ENCODE data around the gene HIPK4.

HIPK4 gene

GRCh38 chr19:40363069-40363468, 26.9 kb downstream of the HIPK4 start:
- DNase-seq = no peak

DNA sequence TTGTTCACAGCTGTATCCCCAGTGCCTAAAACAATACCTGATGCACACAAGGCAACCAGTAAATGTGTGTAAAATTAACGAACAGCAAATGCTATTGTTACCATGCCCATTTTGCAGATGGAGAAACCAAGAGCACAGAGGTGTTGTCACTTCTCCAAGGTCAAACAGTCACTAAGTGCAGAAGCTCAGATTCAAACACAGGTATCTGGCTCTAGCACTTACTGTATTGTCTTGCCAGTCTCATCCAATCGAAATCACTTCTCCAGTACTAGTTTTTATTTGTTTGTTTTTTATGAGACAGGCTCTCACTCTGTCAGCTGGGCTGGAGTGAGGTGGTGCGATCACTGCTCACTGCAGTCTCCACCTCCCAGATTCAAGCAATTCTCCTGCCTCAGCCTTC, 27.8 kb downstream of the HIPK4 start:
- no peak for DNase-seq

- no peak for DNase-seq
Observed at GRCh38 chr19:40360708-40361241, 29.2 kb downstream of the HIPK4 start.

- DNase-seq = no peak
Observed at GRCh38 chr19:40360020-40360707, 29.8 kb downstream of the HIPK4 start.

DNA sequence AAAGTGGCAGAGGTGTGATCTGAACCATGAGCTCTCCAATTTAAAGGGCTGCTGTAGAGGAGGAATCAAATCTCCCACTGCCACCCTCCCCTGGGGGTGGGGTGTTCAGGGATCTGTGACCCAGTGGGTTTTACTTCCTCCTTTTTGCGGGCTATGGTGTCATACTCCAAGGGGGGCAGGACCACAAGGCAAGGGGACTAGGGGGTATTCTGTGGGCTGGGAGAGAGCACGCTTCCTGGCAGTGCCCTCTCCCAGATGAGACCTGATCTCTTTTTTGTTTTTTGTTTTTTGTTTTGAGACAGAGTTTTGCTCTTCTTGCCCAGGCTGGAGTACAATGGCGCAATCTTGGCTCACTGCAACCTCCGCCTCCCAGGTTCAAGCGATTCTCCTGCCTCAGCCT, 31.2 kb downstream of the HIPK4 start:
- DNase-seq = peak; percentile 22

DNA sequence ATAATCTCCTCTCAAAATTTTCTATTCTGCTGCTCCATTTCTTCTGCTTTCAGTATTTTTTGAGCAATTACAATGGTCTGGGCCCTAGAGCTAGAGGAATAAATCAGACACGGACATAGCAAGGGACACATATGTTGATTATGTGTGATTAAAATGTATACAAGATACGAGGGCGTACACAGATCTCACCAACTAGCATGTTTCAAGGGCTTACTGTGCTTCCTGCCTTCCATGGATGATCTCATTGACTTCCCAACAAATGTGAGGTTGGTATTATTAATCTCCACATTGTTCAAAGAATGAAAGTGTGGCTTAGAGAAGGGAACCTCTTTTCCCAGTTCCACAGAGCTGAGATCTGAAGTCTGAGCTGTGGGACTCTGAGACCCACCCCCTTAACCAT, 32.3 kb downstream of the HIPK4 start:
- no peak for DNase-seq

- DNase-seq = no peak
Observed at GRCh38 chr19:40356681-40357595, 33.0 kb downstream of the HIPK4 start.

DNA sequence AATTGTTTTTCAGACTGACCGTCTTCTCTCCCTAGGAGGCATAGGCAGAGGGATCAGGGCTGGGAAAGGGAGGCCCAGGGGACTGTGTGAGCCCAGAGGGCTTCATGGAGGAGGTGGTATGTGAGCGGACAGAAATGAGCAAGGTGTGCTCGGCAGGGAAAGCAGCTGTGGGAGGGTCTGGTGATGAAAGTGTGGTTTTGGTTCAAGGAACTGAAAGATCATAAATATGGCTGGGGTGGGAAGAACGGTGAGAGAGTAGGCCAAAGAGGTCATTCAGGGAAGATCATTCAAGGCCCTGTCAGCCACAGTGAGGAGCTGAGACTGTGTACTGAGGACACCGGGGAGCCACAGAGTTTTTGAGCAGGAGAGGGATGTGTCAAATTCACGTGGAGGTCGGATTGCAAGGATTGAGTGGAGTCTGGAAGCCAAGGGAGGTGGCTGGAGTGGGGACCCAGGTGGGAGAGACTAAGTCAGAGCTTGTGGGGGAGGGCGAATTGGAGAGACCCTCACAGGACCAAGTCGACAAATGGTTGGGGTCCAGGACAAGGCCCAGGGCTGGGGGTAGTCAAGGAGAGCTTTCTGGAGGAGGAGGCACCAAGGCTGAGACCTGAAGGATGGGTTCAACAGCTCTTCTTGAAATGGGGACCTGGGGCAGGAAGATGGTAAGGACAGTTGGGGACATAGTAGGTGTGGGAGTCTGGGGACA, 33.9 kb downstream of the HIPK4 start:
- no peak for DNase-seq

DNA sequence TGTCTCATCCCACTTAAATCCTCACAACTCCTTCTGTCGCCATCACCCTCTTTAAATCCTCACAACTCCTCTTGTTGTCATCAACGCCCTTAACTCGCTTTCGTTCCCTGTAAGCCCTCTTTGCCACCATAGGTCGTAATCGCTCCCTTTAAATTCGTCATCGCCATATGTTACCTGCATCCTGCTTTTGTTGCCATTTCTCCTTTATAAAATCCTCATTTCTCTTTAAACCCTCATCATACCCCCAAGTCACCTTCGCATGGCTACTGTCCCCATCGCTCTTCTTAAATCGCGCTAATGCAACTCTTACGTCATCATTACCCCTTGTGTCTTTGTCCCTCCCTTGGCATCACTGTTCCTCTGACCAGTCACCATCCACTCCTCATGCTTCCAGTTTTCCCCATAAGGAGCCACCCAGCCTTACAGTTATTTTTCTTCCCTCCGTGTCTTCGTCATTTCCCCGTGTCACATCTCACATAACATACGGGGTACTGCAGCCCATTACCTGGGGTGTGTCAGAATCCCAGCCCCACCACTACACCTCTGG, 40.9 kb downstream of the HIPK4 start:
- peak; percentile 16 for DNase-seq

DNA sequence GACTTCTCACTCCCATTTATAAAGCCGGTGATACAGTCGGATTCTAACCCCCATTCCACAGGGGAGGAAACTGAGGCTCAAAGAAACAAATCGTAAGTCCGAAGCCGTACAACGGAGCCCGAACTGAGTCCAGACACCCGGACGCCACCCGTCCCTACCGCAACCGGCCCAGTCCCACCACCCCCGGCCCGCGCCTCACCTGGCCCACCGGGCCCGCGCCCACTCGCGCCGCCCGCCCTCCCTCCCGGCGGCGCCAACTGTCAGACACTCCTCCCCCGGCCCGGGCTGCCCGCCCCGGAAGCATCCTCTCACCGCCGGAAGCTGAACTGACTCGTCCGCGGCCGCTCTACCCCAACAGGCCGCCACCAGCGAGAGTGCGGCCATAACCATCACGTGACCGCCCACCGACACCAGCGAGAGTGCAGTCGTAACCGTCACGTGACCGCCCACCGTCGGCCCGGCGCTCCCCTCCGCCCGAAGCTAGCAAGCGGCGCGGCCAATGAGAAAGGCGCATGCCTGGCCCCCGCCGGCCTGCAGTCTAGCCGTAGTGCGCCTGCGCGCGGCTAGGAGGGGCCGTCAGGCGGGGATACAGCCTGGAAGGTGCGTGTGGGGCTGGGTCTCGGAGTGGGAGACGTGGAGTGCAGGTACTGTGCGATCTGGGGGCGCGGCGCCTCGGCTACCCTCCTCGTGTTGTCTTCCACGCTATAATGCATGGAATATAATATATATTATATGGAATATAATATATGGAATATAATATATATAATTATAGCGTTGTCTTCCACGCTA, 41.7 kb downstream of the HIPK4 start, which contains the start of the genes C19orf47 and PLD3:
Gene C19orf47 (minus strand): TSS at position 273 of the 789 bp plus-strand sequence. CDS start 6,540 bp downstream, outside the sequence.
Gene PLD3 (plus strand): TSS at position 571 of the 789 bp plus-strand sequence. CDS start 17,789 bp downstream, outside the sequence.
- DNase-seq = peak; percentile 99

DNA sequence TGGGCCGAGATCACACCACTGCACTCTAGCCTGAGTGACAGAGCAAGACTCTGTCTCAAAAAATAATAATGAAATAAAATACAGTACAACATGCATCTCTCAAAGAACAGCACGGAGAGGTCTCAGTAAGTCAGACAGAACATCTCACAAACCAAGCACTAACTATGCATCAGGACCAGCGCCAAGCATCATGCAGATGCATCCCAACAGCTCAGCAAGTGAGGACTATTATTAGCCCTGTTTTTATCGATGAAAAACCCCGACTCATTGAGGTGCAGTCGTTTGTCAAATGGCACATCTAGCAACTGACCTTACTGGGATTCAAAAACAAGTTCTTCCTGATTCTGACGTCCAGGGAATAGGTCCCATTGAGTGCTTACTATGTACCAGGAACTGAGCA, 45.6 kb downstream of the HIPK4 start:
- no peak for DNase-seq

- no peak for DNase-seq
Observed at GRCh38 chr19:40342644-40343311, 47.2 kb downstream of the HIPK4 start.

DNA sequence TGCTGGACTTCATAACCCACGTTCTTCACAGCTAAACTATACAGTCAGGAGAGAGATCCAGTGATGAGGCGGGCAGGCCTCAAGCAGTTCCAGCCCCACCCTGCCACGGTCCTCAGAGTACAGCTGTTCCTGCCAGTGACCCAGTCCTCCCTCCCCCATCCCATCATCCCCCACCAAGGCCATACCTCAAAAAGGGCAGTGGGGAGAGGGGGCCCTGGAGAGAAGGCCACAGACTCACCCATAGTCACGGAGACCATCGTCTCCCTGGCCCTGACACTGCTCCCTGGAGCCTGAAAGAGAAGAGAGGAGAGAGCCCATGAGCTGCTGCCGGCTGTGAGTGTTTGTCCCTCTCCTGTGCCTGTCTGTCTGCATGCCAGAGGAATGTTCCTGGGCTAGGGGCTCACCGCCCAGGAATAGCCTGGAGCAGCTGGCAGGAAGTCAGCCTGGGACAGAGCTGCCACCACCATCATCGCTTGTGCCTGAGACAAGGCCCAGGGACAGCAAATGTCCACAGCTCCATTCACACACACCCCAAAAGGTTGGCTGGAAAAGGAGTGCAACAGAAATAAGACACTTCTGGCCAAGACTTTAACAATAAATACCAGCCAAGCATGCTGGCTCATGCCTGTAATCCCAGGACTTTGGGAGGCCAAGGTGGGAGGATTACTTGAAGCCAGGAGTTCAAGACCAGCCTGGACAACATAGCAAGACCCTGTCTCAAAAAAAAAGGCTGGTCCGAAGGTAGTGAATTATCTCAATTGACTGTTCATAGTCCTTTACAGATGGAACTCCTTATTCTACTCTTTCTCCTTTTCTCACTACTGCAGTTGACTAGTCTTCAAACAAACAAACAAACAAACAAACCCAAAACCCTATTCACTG, 48.1 kb downstream of the HIPK4 start:
- no peak for DNase-seq

DNA sequence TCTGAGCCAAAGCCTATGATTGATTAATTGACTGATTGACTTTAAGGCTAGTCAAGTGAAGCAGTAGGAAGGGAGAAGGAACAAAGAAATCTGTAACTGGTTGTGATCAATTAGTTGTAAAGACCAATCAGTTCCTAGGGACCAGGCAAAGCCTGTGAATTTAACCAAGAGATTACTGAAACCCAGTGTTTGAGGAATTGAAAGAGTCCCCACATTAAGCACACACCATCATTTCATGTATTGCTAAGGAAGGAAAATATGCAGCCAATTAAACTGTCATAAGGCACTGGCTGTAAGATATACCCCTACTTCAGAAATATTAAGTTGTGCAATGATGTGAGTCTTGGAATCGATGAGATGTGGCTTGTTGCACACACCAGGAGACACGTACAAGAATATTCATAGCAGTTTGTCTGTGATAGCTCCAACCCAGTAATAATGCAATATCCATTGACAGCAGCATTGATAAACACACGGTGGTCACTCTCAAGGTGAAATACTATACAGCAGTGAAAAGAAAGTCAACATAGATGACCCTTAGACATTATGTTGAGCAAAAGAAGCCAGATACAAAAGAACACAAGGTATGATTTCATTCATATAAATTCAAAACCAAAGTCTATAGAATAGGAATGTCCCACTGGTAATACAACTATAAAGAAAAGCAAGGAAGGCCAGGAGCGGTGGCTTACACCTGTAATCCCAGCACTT, 50.8 kb downstream of the HIPK4 start:
- DNase-seq = no peak

DNA sequence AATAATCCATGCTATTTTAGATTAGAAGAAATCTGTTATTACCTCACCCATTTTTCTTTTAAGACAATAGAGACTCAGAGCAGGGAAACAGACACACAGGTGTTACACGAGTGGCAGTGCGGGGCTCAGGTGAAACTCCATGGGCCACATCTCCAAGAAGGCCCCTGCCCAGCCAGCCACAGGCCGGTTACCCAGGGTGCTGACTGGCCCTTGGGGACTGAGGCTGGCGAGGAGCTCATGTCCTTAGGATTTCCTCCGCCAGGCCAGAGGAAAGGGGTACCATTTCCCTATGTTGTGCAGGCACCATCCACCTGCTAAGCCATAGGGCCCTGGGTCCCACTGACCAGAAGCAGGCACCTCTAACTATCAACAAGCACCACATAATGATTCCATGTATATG, 52.4 kb downstream of the HIPK4 start:
- no peak for DNase-seq

DNA sequence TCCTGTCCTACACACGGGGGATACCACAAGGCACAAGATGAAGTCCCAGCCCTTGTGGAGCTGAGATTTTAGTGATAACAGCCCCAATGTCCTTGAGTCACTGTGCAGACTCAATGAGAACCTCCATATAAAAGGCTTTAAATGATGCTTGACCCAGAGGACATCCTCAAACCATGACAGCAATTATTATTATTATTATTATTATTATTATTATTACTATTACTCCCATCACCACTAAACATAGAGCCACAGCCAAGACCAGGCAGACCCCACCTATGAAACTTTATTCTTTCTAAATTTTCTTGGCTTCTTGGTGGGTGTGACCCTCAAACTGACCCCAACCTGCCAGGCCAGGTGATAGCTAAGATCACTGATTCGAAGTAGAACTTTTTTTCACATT, 52.9 kb downstream of the HIPK4 start:
- DNase-seq = no peak

- no peak for DNase-seq
Observed at GRCh38 chr19:40336601-40336900, 53.4 kb downstream of the HIPK4 start.

DNA sequence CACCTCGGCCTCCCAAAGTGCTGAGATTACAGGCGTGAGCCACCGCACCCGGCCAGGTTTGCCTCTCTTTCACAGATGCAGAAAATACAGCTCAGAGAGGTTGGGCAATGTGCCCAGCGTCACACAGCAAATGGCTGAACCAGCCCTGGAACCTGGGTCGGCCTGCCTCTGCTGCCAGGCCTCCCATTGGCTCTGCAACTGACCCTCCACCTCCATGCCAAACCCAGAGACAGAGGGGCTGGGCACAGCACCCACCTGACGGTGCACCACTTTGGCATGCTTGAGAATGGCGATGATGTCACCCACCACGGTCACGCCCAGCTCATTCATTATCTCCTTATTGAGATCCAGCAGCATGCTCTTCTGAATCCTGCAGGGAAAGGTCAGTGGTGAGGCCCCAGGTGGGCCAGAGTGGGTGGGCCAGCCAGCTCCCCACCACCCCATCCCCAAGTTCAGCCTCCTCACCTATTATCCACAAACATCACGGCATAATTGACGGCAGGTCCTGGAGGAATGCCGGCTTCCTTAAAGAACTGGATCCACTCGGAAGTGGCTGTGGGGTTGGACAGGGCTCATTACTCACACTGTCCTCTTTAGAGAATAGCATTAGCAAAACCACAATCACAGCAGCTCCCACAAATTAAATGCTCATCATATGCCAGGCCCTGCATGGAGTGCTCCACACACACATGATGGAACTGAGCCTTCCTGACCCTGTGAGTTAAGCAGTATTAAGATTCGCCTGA, 54.0 kb downstream of the HIPK4 start:
- DNase-seq = no peak

DNA sequence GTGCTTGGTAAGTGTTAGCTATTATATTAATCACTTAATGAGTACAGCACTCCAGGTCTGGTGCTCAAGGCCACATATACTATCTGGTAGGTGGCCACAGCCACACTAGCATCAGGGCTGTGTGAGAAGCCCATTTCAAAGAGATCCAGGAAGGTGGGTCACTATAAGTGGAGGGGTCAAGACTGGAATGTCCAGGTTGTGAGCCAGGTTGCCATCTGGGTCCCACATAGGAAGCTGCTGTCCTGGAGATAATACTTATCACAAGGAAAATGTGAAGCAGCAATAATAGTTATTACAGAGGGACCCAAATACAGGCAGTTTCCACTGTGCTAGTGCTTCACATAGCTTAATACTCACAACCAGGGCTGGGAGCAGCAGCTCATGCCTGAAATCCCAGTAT, 54.9 kb downstream of the HIPK4 start:
- DNase-seq = no peak

Data from CD4-positive, alpha-beta T cell treated with Interleukin-21 for 1 hour (primary cell).